Esophagus mucosa (tissue), 1 donor: ENCODE measurements around the gene MEIS2. TPM values are rescaled to one million over a fixed set of nuclear protein-coding genes. Genes with fewer than 3 reads are reported as not detected.

Experiments
- ATAC-seq: fragments of 200-7000 bp; cut with Tn5 transposase; one replicate; pipeline ENCODE4 v1.9.1; 2020
- total RNA-seq: library from RNA; stranded (reverse); gene quantifications from one replicate; pipeline ENCODE4 v1.2.4, GENCODE V29; 2023
- donor health status: DM: yes; HTN: yes; CAD: no.

MEIS2 gene
- total RNA-seq, 1 donor from 2014 or later, result 10.3 TPM

DNA sequence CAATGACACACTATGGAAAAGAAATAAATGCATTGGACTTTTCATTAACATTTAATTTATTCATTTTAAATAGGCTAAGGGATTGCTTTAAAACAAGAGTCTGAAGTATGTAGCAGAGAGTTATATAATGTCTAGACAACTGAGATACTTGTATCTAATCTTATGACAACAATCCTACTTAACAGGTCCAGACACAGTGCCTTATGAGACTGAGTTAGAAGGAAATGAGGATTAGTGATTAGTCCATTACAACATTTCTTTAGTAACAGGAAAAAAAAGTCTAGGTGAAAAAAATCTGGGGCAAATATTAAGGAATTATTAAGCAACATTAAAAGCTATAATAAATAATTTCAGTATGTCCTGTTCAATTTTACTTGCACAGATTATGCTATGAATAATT is 140.6 kb downstream of the MEIS2 start:
- peak; percentile 85 for ATAC-seq

DNA sequence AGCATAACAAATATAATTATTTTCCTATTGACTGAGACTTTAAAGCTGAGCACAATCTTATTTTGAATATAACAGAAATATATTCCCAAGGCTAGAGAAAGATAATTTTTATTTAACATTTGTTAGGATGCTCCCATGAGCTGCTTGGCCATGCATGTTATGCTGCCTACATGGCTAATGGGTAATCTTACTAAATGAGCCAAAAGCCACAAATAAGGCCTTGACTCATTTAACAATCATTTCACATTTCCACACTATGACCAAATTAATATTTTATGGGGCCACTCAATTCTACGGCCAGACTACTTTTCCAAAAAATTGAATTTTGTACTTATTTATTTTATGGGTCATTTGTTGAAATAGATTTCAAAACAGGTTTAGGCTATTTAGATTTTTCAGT is 141.7 kb downstream of the MEIS2 start:
- ATAC-seq, result no peak

- ATAC-seq, result no peak
Observed at GRCh38 chr15:36954486-36954885, 145.9 kb downstream of the MEIS2 start.

GRCh38 chr15:36953346-36953745 is 147.0 kb downstream of the MEIS2 start:
- no peak for ATAC-seq

- peak; percentile 53 for ATAC-seq
Observed at GRCh38 chr15:36951731-36952247, 148.6 kb downstream of the MEIS2 start.

GRCh38 chr15:36950371-36950770 is 150.0 kb downstream of the MEIS2 start:
- ATAC-seq, result no peak

- ATAC-seq, result no peak
Observed at GRCh38 chr15:36948982-36949381, 151.4 kb downstream of the MEIS2 start.

GRCh38 chr15:36947035-36947719 is 153.2 kb downstream of the MEIS2 start:
- ATAC-seq, result no peak

DNA sequence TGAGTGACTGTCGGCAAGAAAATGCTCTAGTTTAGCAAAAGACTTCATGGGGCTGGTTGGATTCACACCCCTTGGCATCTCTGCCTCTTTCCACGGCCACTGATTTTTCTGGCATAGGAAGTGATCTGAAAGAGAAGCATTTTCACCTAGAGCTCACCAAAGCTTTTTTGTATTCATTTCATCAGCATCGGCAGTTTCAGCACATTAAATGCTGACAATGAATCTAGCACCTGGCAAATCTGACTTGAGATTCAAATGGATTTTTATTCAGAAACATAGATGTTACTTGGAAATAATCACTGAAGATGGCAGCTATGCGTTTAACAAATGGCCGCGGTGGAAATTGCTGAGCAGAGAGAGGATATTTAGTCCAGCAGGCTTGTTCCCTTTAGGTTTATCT is 155.9 kb downstream of the MEIS2 start:
- no peak for ATAC-seq

GRCh38 chr15:36943508-36944361 is 156.6 kb downstream of the MEIS2 start:
- ATAC-seq, result no peak

- no peak for ATAC-seq
Observed at GRCh38 chr15:36942248-36942827, 158.0 kb downstream of the MEIS2 start.

GRCh38 chr15:36941798-36942197 is 158.6 kb downstream of the MEIS2 start:
- ATAC-seq, result no peak

DNA sequence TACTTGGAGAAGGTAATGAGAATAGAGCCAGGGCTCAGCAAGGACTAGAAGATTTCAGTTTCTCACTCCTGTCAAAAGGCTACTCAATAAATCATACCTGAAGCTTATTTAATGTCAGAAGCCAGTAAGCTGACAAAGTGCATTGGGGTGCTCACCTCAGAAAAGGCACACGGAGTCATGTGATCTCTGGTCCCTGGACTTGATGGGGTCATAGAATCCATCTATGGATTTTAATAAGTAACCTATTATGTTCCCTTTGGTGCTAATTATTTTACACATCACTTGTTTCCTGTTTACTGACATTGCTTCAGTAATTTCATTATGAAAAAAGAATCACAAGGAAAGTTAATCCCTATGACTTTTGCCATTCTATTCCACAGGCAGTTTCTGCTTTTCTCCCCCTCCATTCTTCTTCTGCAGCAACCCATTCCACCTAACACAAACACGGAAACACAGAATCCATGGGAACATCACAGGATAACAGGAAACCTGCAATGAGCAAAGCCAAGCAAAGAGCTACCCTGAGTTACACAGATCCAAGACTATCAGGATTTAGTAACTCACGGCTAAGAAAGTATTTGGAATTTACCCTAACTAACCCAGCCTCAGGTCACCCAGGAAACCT is 159.6 kb downstream of the MEIS2 start:
- ATAC-seq, result no peak

DNA sequence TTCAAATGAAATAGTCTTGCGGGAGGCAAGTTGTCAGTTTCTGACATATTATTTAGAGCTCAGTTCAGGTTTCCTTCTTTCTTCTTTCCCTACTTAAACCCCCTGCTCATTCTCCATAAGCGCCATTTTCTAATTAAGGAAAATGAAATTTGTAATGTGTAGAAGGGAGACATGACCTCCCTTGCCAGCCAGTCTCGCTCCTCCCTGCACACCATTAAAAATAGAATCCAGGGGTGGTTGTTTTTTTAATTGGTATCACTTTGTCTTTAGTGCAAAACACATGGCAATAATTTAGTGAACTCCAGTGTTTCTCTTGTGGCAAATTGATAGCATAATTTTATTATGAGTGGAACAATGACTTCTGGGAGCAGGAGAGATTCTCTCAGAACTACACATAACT is 160.1 kb downstream of the MEIS2 start:
- ATAC-seq, result no peak

DNA sequence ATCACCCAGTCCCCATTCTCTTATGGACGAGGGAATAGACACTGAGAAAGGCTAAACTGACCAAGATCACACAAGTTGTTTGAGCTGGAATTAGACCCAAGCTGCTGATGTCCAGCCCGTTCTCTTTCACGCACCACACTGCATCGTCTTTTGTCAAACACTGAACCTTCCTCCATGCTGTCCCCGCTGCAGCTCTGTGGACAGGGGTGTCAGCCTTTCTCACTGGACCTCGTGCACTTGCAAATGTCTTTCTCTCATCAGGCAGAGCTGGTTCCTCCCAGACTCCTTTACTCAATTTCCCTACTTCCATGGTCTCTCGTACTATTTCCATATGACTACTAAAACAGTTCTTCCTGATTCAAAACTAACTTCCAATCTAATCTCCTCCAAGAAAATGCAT is 161.6 kb downstream of the MEIS2 start:
- no peak for ATAC-seq

DNA sequence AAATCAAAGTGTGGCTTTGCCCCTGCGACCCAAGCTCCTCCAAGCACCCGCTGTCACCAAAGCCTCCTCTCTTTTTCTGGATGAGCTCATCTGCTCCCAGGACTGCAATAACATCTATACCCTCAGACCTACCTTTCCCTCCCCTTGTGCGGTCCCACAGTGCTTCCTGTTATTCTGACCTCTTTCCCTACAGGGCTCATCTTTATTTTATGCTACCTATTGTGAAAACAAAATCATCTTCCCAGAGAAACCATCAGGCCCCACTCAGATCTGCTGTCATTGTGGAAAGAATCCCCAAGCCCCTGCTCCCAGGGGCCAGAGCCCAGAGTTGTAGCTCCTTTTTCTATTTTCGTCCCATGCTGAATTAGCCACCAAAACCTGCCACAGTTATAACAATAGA is 162.2 kb downstream of the MEIS2 start:
- no peak for ATAC-seq

GRCh38 chr15:36936613-36937012 is 163.7 kb downstream of the MEIS2 start:
- ATAC-seq, result no peak

DNA sequence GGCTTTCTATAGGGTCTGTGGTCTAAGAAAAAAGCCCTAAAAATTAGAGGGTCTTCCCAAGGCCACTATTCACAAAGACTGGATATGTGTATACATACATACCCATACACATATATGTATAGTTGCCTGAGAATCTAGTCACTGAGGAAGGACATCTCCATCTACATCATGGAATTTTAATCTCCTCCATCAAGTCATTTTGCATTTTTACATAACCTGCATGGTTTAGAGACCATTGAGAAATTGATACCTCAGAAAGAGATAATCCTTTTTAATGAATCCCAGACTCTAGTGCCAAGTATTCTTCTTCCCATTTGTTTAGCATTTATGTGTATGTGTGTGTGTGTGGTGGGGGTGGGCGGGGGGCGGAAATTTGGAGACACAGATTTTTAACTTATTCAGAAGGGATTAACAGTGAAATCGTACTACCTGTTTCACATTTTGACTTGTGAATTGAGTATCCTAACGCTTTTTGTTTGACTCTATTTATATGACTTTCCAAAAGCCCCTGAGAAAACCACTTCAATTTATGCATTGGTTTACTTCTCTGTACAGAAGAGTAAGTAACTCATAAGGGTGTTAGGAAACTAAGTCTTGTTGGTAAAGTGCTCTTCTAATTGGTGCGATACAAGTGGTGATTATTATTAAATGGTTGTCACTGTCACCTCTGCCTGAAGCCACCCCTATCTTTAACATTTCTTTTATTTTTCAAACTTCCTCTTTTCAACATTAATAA is 166.9 kb downstream of the MEIS2 start:
- no peak for ATAC-seq

GRCh38 chr15:36932070-36932469 is 168.3 kb downstream of the MEIS2 start:
- ATAC-seq, result no peak

DNA sequence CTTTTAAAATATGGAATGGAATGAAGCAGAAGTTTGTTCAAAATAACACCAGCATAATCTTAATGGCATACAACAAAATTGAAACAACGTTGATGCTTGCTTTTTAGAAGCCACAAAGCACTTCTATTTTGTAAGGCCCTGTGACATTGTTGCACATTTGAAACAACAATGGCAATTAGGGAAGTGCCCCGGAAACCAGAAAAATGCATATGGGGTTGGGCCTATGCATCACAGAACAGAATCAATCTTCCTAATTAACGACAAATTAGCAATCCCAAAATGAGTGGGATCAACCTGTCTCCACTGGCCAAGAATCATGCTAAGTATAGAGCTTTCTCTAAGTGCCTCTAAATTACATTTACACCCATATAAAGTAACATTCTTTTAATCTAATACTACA is 168.9 kb downstream of the MEIS2 start:
- ATAC-seq, result no peak

DNA sequence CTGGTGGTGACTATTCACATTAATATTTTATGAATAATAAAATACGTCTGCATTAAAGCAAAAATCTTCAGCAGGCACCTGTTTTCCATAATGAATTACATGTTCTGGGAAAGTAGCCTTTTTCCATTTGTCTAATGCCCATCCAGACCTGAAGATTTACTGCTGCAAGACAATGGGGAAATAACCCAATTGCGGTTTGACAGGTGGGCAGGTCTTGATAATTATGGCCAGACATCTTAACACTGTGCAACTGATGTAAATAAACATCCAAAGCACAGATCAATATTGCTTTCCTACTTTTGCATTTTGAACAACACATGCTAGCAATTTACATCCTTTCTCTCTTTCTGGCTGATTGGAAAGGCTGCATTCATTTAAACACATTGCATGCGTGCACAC is 173.9 kb downstream of the MEIS2 start:
- no peak for ATAC-seq
